ENCODE data around the gene SLC7A4.

DNA sequence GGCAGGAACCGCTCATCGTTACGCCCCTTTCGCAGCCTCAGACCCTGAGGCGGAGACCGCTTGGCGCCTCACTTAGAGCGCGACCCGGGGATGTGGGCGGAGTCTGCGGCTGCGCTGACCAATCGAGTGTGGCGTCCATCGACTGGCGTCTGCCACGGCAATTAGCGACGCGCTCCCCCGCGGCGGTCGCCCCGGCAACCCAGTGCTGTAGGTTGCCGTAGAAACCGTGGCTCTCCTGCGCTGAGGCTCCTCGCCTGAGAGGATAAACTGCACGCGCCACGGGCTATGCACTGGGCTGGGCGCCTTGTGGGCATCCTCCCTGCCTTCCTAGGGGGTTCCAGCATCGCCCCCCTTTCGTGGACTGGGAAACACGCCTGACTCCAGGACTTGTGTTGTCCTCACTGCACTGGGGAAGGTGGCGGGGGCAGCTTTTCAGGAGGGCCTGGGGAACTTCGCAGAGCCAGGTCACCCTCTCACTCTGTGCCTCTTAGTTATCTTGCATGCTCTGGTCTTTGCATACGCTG is 18.1 kb downstream of the SLC7A4 start:
- TF ChIP-seq, protein P1, sequence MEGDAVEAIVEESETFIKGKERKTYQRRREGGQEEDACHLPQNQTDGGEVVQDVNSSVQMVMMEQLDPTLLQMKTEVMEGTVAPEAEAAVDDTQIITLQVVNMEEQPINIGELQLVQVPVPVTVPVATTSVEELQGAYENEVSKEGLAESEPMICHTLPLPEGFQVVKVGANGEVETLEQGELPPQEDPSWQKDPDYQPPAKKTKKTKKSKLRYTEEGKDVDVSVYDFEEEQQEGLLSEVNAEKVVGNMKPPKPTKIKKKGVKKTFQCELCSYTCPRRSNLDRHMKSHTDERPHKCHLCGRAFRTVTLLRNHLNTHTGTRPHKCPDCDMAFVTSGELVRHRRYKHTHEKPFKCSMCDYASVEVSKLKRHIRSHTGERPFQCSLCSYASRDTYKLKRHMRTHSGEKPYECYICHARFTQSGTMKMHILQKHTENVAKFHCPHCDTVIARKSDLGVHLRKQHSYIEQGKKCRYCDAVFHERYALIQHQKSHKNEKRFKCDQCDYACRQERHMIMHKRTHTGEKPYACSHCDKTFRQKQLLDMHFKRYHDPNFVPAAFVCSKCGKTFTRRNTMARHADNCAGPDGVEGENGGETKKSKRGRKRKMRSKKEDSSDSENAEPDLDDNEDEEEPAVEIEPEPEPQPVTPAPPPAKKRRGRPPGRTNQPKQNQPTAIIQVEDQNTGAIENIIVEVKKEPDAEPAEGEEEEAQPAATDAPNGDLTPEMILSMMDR (conservative IDR thresholded peaks at IDR 0.05; ENCODE audit: low read depth, low read length) = no peak
- TF ChIP-seq EZH2 (IDR thresholded peaks at IDR 0.05; ENCODE audit: borderline replicate concordance, low read depth, low read length, poor library complexity, severe bottlenecking) = no peak

Data from A673 (cell line).